ENCODE data around the gene AFG1L. TPM values are rescaled to one million over a fixed set of nuclear protein-coding genes. Genes with fewer than 3 reads are reported as not detected.
A peak's percentile ranks its signal among the peaks of the same experiment; 100 is the strongest.
"Not testable (repeated sequence)": the region's sequence is repeated elsewhere in the genome, so short reads cannot be mapped to it uniquely, and the experiment has no call there.

Gene AFG1L
- total and polyA plus RNA-seq, 8 donors: 0.45 to 18.5 (median 2.9) TPM; not detected in 1

GRCh38 chr6:108295676-108296075 lies 822 bp downstream of the AFG1L start:
- peak overlapping the region; percentile 94 to 97 (median 95) for H3K27ac ChIP-seq

GRCh38 chr6:108302386-108302785 lies 7.5 kb downstream of the AFG1L start:
- TF ChIP-seq CTCF (IDR thresholded peaks at IDR 0.05) (no peak), POLR2A (IDR thresholded peaks at IDR 0.05) (no peak), POLR2AphosphoS5 (IDR thresholded peaks at IDR 0.05) (no peak), EP300 (IDR thresholded peaks at IDR 0.05) (no peak)
- no peak overlapping the region for H3K27ac ChIP-seq

More at GRCh38 chr6:108295676-108296075, 822 bp downstream of the AFG1L start:
- Histone ChIP-seq H3K4me1 (peaks cover 12 to 18% (median 16%) of the 10 kb centered on the region in 4 donors), H3K9me3 (no peaks in the 10 kb centered on the region), H3K4me3 (peak overlapping the region; percentile 62 to 89 (median 80)), H3K36me3 (no peaks in the 10 kb centered on the region), H3K27me3 (no peaks in the 10 kb centered on the region)
- TF ChIP-seq POLR2AphosphoS5 (IDR thresholded peaks at IDR 0.05) (no peak), CTCF (IDR thresholded peaks at IDR 0.05) (no peak), EP300 (IDR thresholded peaks at IDR 0.05) (no peak), POLR2A (IDR thresholded peaks at IDR 0.05) (no peak)
- no peak for DNase-seq
- intact Hi-C loops (cut with DNase I; ENCODE audit: low total_unique reads): no loop called here
- WGBS, 5 donors: 58 to 68% (median 60%) methylated on average over 7 of the region's 7 CpGs

GRCh38 chr6:108304646-108305045 lies 9.8 kb downstream of the AFG1L start:
- intact Hi-C loops (cut with DNase I; ENCODE audit: low total_unique reads): no loop called here
- DNase-seq: no peak
- Histone ChIP-seq H3K9me3 (no peaks in the 10 kb centered on the region), H3K27ac (no peak overlapping the region), H3K4me3 (no peak overlapping the region), H3K36me3 (no peaks in the 10 kb centered on the region), H3K27me3 (no peaks in the 10 kb centered on the region), H3K4me1 (peaks cover 0 to 3% (median 0%) of the 10 kb centered on the region in 4 donors)
- no peak for TF ChIP-seq POLR2A (IDR thresholded peaks at IDR 0.05)
- TF ChIP-seq CTCF (IDR thresholded peaks at IDR 0.05): no peak
- TF ChIP-seq POLR2AphosphoS5 (IDR thresholded peaks at IDR 0.05): no peak
- TF ChIP-seq EP300 (IDR thresholded peaks at IDR 0.05): no peak
- 88 to 95% (median 93%) methylated on average over 2 of the region's 2 CpGs for WGBS, 5 donors

More at GRCh38 chr6:108302386-108302785, 7.5 kb downstream of the AFG1L start:
- intact Hi-C loops (cut with DNase I; ENCODE audit: low total_unique reads): no loop called here
- DNase-seq: peak in 1 of 2 donors; percentile 15
- no peaks in the 10 kb centered on the region for H3K36me3 ChIP-seq
- WGBS, 5 donors: 34 to 63% (median 57%) methylated on average over 5 of the region's 5 CpGs
- H3K9me3 ChIP-seq: no peaks in the 10 kb centered on the region
- H3K4me1 ChIP-seq: peaks cover 0 to 3% (median 0%) of the 10 kb centered on the region in 4 donors
- H3K4me3 ChIP-seq: no peak overlapping the region
- no peaks in the 10 kb centered on the region for H3K27me3 ChIP-seq

GRCh38 chr6:108308641-108309040 lies 13.8 kb downstream of the AFG1L start:
- H3K36me3 ChIP-seq; DNase-seq; intact Hi-C loops (cut with DNase I; ENCODE audit: low total_unique reads); H3K4me3 ChIP-seq; H3K9me3 ChIP-seq; H3K4me1 ChIP-seq; H3K27me3 ChIP-seq; H3K27ac ChIP-seq: not testable (repeated sequence)
- 75 to 85% (median 83%) methylated on average over 4 of the region's 4 CpGs for WGBS, 5 donors

GRCh38 chr6:108309844-108310243 lies 15.0 kb downstream of the AFG1L start:
- H3K4me3 ChIP-seq: no peak overlapping the region
- H3K27me3 ChIP-seq: no peaks in the 10 kb centered on the region
- no peaks in the 10 kb centered on the region for H3K9me3 ChIP-seq
- DNase-seq: no peak
- H3K4me1 ChIP-seq: peaks cover 0 to 4% (median 2%) of the 10 kb centered on the region in 4 donors
- no peaks in the 10 kb centered on the region for H3K36me3 ChIP-seq
- no peak overlapping the region for H3K27ac ChIP-seq
- WGBS, 5 donors: 86 to 96% (median 93%) methylated on average over 5 of the region's 5 CpGs
- intact Hi-C loops (cut with DNase I; ENCODE audit: low total_unique reads): no loop called here
- TF ChIP-seq POLR2A (IDR thresholded peaks at IDR 0.05): no peak
- no peak for TF ChIP-seq CTCF (IDR thresholded peaks at IDR 0.05)
- no peak for TF ChIP-seq POLR2AphosphoS5 (IDR thresholded peaks at IDR 0.05)
- no peak for TF ChIP-seq EP300 (IDR thresholded peaks at IDR 0.05)

All from stomach (tissue), 9 donors.